Lung (tissue), 12 donors: Measurements from ENCODE around the gene HCFC1. TPM values are rescaled to one million over a fixed set of nuclear protein-coding genes. Genes with fewer than 3 reads are reported as not detected.

ENCODE experiments used
- ATAC-seq: fragments of 200-7000 bp; cut with Tn5 transposase; one replicate; pipeline ENCODE4 v1.9.1; 2020; ENCODE audit warnings: moderate number of reproducible peaks; ENCODE audit not compliant: insufficient read depth, low FRiP score
- DNase-seq, 3 donors: peaks; one replicate each; pipeline ENCODE4 v3.0.0-alpha.2; 2013 to 2017
- H3K27ac ChIP-seq, 2 donors: one replicate each; pipeline ENCODE4 v1.5.1; 2013; ENCODE audit warnings: mild to moderate bottlenecking in 2 of 2, moderate library complexity in 2 of 2, control low read depth in 1 of 2, inconsistent platforms in 1 of 2, low read depth in 1 of 2, low read length in 1 of 2
- H3K27me3 ChIP-seq, 3 donors: one replicate each; pipeline ENCODE4 v1.5.1; 2013; ENCODE audit warnings: low read length in 2 of 3; ENCODE audit not compliant: control insufficient read depth in 3 of 3, insufficient read depth in 3 of 3
- H3K36me3 ChIP-seq, 4 donors: one replicate each; pipeline ENCODE4 v1.5.1; 2013; ENCODE audit warnings: low read length in 4 of 4, mild to moderate bottlenecking in 1 of 4, moderate library complexity in 1 of 4; ENCODE audit not compliant: control insufficient read depth in 4 of 4, insufficient read depth in 4 of 4
- H3K4me1 ChIP-seq, 5 donors: one replicate each; pipeline ENCODE4 v1.5.1; 2013; ENCODE audit warnings: low read length in 5 of 5, mild to moderate bottlenecking in 2 of 5, moderate library complexity in 1 of 5; ENCODE audit not compliant: control insufficient read depth in 5 of 5, insufficient read depth in 5 of 5
- H3K4me3 ChIP-seq: one replicate; pipeline ENCODE4 v1.5.1; 2013; ENCODE audit warnings: mild to moderate bottlenecking, control low read depth, moderate library complexity
- H3K9ac ChIP-seq, 2 donors: one replicate each; pipeline ENCODE4 v1.5.1; 2013; ENCODE audit warnings: low read length in 2 of 2, control low read depth in 1 of 2; ENCODE audit not compliant: insufficient read depth in 1 of 2
- H3K9me3 ChIP-seq, 4 donors: one replicate each; pipeline ENCODE4 v1.5.1; 2013; ENCODE audit warnings: low read length in 3 of 4, mild to moderate bottlenecking in 1 of 4, moderate library complexity in 1 of 4; ENCODE audit not compliant: control insufficient read depth in 4 of 4, insufficient read depth in 3 of 4
- CTCF ChIP-seq: IDR thresholded peaks from 2 replicates; pipeline ENCODE4 v1.5.1; 2012; ENCODE audit warnings: mild to moderate bottlenecking; ENCODE audit errors: control extremely low read depth, extremely low read depth
- WGBS, 2 donors: extraction: QIAGEN DNeasy Blood & Tissue Kit; methylation state at CpG; one replicate each; pipeline ENCODE4 v1.1.7; 2013; 5-methylcytosine and 5-hydroxymethylcytosine counted together
- polyA plus RNA-seq, 2 donors: library from polyadenylated mRNA; stranded (reverse); fragments of 200-250 nt; gene quantifications; one replicate each; pipeline ENCODE4 v1.2.1, GENCODE V29; 2013
- total RNA-seq, 2 donors: library from RNA; depleted of rRNA in 1 of 2; stranded (reverse); fragments of >200 nt in 1 of 2; gene quantifications; one replicate each; pipeline ENCODE4 v1.2.1, GENCODE V29; 2014 to 2021
- donor health status: control.
- donor health status: control.
- donor health status: Bipolar disorder and iron deficiency.
- donor health status: healthy.
- donor health status: DM: yes; HTN: yes; CAD: no.

Gene HCFC1
- total and polyA plus RNA-seq, 4 donors = 10.7 to 59.4 (median 24.1) TPM

- 4 to 38% methylated on average over 13 to 14 of the region's 14 CpGs for WGBS, 2 donors
- Histone ChIP-seq H3K27me3 (peaks cover 0 to 3% (median 0%) of the 10 kb centered on the region in 3 donors), H3K27ac (peak overlapping the region in 1 of 2 donors; percentile 52), H3K4me3 (no peak overlapping the region), H3K9ac (no peak overlapping the region), H3K36me3 (peaks cover 0 to 9% (median 0%) of the 10 kb centered on the region in 4 donors), H3K9me3 (peaks cover 0 to 3% (median 0%) of the 10 kb centered on the region in 4 donors), H3K4me1 (peaks cover 0 to 34% (median 12%) of the 10 kb centered on the region in 5 donors)
- ATAC-seq (no peak), DNase-seq (peak; percentile 63 to 68 (median 65))
- TF ChIP-seq CTCF = no peak
Measured at GRCh38 chrX:153924149-153924861, 47.3 kb downstream of the HCFC1 start.

- WGBS, 2 donors = 45 to 58% methylated on average over 21 to 25 of the region's 25 CpGs
- TF ChIP-seq CTCF = no peak
- H3K27me3 ChIP-seq = peaks cover 0 to 3% (median 0%) of the 10 kb centered on the region in 3 donors
- H3K27ac ChIP-seq = no peak overlapping the region
- H3K36me3 ChIP-seq = peaks cover 0 to 9% (median 0%) of the 10 kb centered on the region in 4 donors
- DNase-seq (peak; percentile 62 to 80 (median 75)), ATAC-seq (no peak)
- H3K4me3 ChIP-seq = no peak overlapping the region
- no peak overlapping the region for H3K9ac ChIP-seq
- peaks cover 0 to 34% (median 10%) of the 10 kb centered on the region in 5 donors for H3K4me1 ChIP-seq
- H3K9me3 ChIP-seq = no peaks in the 10 kb centered on the region
Measured at GRCh38 chrX:153922932-153923857, 48.4 kb downstream of the HCFC1 start.

GRCh38 chrX:153921511-153922446, 49.8 kb downstream of the HCFC1 start:
- no peak overlapping the region for H3K9ac ChIP-seq
- peak overlapping the region in 1 of 2 donors; percentile 15 for H3K27ac ChIP-seq
- H3K4me3 ChIP-seq = no peak overlapping the region
- peak in 1 of 3 donors; percentile 40 for DNase-seq
- peaks cover 0 to 3% (median 0%) of the 10 kb centered on the region in 3 donors for H3K27me3 ChIP-seq
- no peak for ATAC-seq
- WGBS, 2 donors = 59 to 63% methylated on average over 22 to 40 of the region's 40 CpGs
- H3K36me3 ChIP-seq = peaks cover 0 to 9% (median 0%) of the 10 kb centered on the region in 4 donors
- H3K4me1 ChIP-seq = peaks cover 0 to 24% (median 10%) of the 10 kb centered on the region in 5 donors
- no peaks in the 10 kb centered on the region for H3K9me3 ChIP-seq
- TF ChIP-seq CTCF = no peak
